ENCODE measurements around the gene MRLN. TPM values are rescaled to one million over a fixed set of nuclear protein-coding genes. Genes with fewer than 3 reads are reported as not detected.

MRLN gene
- total and polyA plus RNA-seq, 2 of the 4 experiments (the other 2 are of a cell fraction) = not detected

DNA sequence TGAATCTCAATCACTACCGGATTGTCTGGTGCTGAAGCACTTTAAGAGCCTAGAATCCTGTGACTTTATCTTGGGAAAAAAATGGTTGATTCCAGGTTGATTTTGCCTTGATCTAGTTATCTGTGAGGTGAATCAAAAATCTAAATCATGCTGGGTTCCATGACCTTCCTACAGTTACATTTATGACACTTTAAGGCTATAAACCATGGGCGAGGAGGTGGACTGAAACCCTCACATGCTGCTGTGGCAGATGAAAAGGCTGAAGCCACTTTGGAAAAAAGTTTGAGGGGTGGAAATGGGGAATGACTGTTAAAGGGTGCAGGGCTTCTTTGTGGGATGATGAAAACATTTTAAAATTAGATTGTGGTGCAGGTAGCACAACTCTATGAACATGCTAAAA lies 61.1 kb downstream of the MRLN start:
- intact Hi-C loops (cut with micrococcal nuclease) (no loop called here), dilution Hi-C loops (cut with HindIII; ENCODE audit: low sequenced_read_pairs, unreplicated experiment) (no loop called here), in situ Hi-C loops (cut with MboI; ENCODE audit: low sequenced_read_pairs) (no loop called here)
- Histone ChIP-seq H3K56ac (ENCODE audit: extremely low read depth, insufficient read depth, low read length) (no peak overlapping the region), H2BK15ac (ENCODE audit: low read depth, low read length) (no peak overlapping the region), H4K91ac (ENCODE audit: insufficient read depth, low read depth, low read length) (no peak overlapping the region), H4K8ac (ENCODE audit: low read depth in 2 of 2, low read length in 2 of 2) (no peak overlapping the region), H3K9ac (ENCODE audit: low read depth, low read length) (no peak overlapping the region), H3K4ac (ENCODE audit: low read depth, low read length) (no peak overlapping the region), H2AK9ac (replicated peaks; ENCODE audit: low read depth, low read length, poor library complexity) (no peak overlapping the region), H3K27ac (ENCODE audit: insufficient read depth, low read length) (no peak overlapping the region), H3K36me3 (ENCODE audit: control insufficient read depth, insufficient read depth, low read length) (no peaks in the 10 kb centered on the region), H3K9me1 (ENCODE audit: insufficient read depth, low read length) (no peaks in the 10 kb centered on the region), H3K4me2 (ENCODE audit: low read depth, low read length) (no peak overlapping the region), H2AFZ (replicated peaks; ENCODE audit: low read length, poor library complexity) (no peak overlapping the region), H4K20me1 (ENCODE audit: insufficient read depth, low read length) (no peaks in the 10 kb centered on the region), H2AK5ac (ENCODE audit: low read depth, low read length) (no peak overlapping the region), H3K23ac (ENCODE audit: low read depth, low read length) (no peak overlapping the region), H3K27me3 (ENCODE audit: control insufficient read depth, insufficient read depth, low read length) (no peaks in the 10 kb centered on the region), H3K14ac (replicated peaks; ENCODE audit: low read depth, low read length) (no peak overlapping the region), H3K9me3 (ENCODE audit: control insufficient read depth, insufficient read depth, low read length) (no peaks in the 10 kb centered on the region), H3K4me3 (ENCODE audit: insufficient read depth, low read depth, low read length) (no peak overlapping the region), H2BK20ac (ENCODE audit: low read depth, low read length) (no peak overlapping the region), H3K79me1 (ENCODE audit: low read depth in 1 of 2, low read length in 2 of 2) (no peaks in the 10 kb centered on the region), H3K18ac (ENCODE audit: low read depth, low read length) (no peak overlapping the region), H4K5ac (ENCODE audit: low read depth, low read length) (no peak overlapping the region), H3K4me1 (ENCODE audit: control insufficient read depth, insufficient read depth, low read length) (no peaks in the 10 kb centered on the region), H2BK120ac (ENCODE audit: low read depth, low read length) (no peak overlapping the region), H2BK5ac (ENCODE audit: low read depth, low read length, poor library complexity, severe bottlenecking) (no peak overlapping the region)
- ChIA-PET POLR2A (ENCODE audit: unreplicated experiment) (no interaction called here), CTCF (no interaction called here)
- no peak for ATAC-seq (ENCODE audit: low read depth)
- no peak for TF ChIP-seq CTCF (conservative IDR thresholded peaks at IDR 0.05; ENCODE audit: low read depth, low read length)
- TF ChIP-seq MXI1 (IDR thresholded peaks at IDR 0.05; ENCODE audit: borderline replicate concordance, low read depth, low read length) = no peak
- TF ChIP-seq RFX5 (IDR thresholded peaks at IDR 0.05; ENCODE audit: low read depth, low read length) = no peak
- no peak for TF ChIP-seq CHD1 (IDR thresholded peaks at IDR 0.05; ENCODE audit: low read depth, low read length)
- no peak for TF ChIP-seq POLR2A (IDR thresholded peaks at IDR 0.05; ENCODE audit: low read depth, low read length)
- no peak for TF ChIP-seq RCOR1 (IDR thresholded peaks at IDR 0.05; ENCODE audit: insufficient replicate concordance, low read length)
- no peak for TF ChIP-seq MAZ (IDR thresholded peaks at IDR 0.05; ENCODE audit: borderline replicate concordance, low read depth, low read length)
- TF ChIP-seq, protein P1, sequence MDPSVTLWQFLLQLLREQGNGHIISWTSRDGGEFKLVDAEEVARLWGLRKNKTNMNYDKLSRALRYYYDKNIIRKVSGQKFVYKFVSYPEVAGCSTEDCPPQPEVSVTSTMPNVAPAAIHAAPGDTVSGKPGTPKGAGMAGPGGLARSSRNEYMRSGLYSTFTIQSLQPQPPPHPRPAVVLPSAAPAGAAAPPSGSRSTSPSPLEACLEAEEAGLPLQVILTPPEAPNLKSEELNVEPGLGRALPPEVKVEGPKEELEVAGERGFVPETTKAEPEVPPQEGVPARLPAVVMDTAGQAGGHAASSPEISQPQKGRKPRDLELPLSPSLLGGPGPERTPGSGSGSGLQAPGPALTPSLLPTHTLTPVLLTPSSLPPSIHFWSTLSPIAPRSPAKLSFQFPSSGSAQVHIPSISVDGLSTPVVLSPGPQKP (IDR thresholded peaks at IDR 0.05; ENCODE audit: borderline replicate concordance, low read depth, low read length) = no peak
- no peak for TF ChIP-seq CEBPB (IDR thresholded peaks at IDR 0.05; ENCODE audit: low read depth, low read length)
- no peak for TF ChIP-seq SMC3 (IDR thresholded peaks at IDR 0.05; ENCODE audit: low read depth, low read length)
- TF ChIP-seq NFE2L2 (IDR thresholded peaks at IDR 0.05; ENCODE audit: low read depth, low read length) = no peak
- no peak for TF ChIP-seq MAFK (IDR thresholded peaks at IDR 0.05; ENCODE audit: low read depth, low read length)
- TF ChIP-seq, protein P2, sequence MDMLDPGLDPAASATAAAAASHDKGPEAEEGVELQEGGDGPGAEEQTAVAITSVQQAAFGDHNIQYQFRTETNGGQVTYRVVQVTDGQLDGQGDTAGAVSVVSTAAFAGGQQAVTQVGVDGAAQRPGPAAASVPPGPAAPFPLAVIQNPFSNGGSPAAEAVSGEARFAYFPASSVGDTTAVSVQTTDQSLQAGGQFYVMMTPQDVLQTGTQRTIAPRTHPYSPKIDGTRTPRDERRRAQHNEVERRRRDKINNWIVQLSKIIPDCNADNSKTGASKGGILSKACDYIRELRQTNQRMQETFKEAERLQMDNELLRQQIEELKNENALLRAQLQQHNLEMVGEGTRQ (IDR thresholded peaks at IDR 0.05; ENCODE audit: low read depth, low read length) = no peak
- TF ChIP-seq RAD21 (IDR thresholded peaks at IDR 0.05; ENCODE audit: low read length) = no peak
- TF ChIP-seq FOS (IDR thresholded peaks at IDR 0.05; ENCODE audit: low read depth, low read length) = no peak
- WGBS, 2 experiments (ENCODE audit: extremely low coverage in 2 of 2, insufficient read length in 1 of 2) = no CpG with 5 or more reads among the region's 2 CpGs
- no peak for DNase-seq
- BruUV-seq (replicated peaks) = no TSS peak
